ENCODE measurements around the gene GPD1.

GPD1 gene

DNA sequence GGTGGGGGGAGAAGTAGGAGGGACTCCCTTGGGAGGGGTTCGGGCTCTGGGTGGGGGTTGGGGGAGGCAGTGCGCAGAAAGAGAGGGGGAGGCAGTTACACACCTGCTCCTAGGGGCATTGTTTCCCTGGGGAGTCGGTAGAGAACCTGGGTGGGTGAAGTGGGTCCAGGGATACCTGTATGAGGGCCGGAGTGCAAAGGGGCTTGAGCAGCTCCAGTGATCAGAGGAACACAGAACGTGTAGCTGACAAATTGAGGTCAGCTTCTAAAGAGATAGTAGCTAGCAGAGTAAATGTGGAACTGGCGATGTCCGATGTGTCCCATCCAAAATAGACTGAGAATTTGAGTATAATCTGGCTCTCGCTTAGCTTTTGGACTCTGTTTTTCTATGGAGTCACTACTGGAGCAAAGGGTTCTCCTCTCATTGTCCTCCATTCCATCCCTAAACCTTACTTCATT is 18.2 kb upstream of the GPD1 start:
- TF ChIP-seq CREB1 (IDR thresholded peaks at IDR 0.05; ENCODE audit: low read depth) (no peak), EP300 (IDR thresholded peaks at IDR 0.05; ENCODE audit: borderline replicate concordance) (no peak), FOXM1 (IDR thresholded peaks at IDR 0.05; ENCODE audit: borderline replicate concordance, low read depth) (no peak), CEBPB (IDR thresholded peaks at IDR 0.05) (no peak), NFIC (IDR thresholded peaks at IDR 0.05) (no peak), ZBTB7A (IDR thresholded peaks at IDR 0.05; ENCODE audit: low read depth) (no peak), TAF1 (IDR thresholded peaks at IDR 0.05; ENCODE audit: low read depth) (no peak), TEAD4 (IDR thresholded peaks at IDR 0.05) (no peak), TCF12 (IDR thresholded peaks at IDR 0.05; ENCODE audit: low read depth) (no peak), YY1 (IDR thresholded peaks at IDR 0.05; ENCODE audit: low read depth) (no peak), EGR1 (IDR thresholded peaks at IDR 0.05) (no peak), RAD21 (IDR thresholded peaks at IDR 0.05; ENCODE audit: low read depth) (no peak)
- TF ChIP-seq, protein P1, sequence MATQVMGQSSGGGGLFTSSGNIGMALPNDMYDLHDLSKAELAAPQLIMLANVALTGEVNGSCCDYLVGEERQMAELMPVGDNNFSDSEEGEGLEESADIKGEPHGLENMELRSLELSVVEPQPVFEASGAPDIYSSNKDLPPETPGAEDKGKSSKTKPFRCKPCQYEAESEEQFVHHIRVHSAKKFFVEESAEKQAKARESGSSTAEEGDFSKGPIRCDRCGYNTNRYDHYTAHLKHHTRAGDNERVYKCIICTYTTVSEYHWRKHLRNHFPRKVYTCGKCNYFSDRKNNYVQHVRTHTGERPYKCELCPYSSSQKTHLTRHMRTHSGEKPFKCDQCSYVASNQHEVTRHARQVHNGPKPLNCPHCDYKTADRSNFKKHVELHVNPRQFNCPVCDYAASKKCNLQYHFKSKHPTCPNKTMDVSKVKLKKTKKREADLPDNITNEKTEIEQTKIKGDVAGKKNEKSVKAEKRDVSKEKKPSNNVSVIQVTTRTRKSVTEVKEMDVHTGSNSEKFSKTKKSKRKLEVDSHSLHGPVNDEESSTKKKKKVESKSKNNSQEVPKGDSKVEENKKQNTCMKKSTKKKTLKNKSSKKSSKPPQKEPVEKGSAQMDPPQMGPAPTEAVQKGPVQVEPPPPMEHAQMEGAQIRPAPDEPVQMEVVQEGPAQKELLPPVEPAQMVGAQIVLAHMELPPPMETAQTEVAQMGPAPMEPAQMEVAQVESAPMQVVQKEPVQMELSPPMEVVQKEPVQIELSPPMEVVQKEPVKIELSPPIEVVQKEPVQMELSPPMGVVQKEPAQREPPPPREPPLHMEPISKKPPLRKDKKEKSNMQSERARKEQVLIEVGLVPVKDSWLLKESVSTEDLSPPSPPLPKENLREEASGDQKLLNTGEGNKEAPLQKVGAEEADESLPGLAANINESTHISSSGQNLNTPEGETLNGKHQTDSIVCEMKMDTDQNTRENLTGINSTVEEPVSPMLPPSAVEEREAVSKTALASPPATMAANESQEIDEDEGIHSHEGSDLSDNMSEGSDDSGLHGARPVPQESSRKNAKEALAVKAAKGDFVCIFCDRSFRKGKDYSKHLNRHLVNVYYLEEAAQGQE (IDR thresholded peaks at IDR 0.05; ENCODE audit: low read depth): no peak
- TF ChIP-seq, protein P2, sequence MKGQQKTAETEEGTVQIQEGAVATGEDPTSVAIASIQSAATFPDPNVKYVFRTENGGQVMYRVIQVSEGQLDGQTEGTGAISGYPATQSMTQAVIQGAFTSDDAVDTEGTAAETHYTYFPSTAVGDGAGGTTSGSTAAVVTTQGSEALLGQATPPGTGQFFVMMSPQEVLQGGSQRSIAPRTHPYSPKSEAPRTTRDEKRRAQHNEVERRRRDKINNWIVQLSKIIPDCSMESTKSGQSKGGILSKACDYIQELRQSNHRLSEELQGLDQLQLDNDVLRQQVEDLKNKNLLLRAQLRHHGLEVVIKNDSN (IDR thresholded peaks at IDR 0.05): no peak
- TF ChIP-seq, protein P3, sequence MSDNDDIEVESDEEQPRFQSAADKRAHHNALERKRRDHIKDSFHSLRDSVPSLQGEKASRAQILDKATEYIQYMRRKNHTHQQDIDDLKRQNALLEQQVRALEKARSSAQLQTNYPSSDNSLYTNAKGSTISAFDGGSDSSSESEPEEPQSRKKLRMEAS (IDR thresholded peaks at IDR 0.05): no peak

DNA sequence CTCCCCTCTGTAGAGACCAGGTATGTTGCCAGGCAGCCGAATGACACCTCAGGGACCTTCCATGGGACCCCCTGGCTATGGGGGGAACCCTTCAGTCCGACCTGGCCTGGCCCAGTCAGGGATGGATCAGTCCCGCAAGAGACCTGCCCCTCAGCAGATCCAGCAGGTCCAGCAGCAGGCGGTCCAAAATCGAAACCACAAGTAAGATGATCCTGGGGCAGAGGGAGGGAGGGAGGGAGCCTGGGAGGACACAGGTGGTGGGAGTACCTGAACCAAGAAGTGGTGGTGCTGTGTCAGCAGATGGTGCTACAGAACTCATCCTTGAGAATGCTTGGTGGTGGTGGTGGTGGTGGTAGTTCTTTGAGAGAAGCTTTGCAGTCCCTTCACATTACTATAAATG is 17.7 kb upstream of the GPD1 start:
- no peak for TF ChIP-seq EP300 (IDR thresholded peaks at IDR 0.05; ENCODE audit: borderline replicate concordance)
- TF ChIP-seq CREB1 (IDR thresholded peaks at IDR 0.05; ENCODE audit: low read depth): no peak
- TF ChIP-seq TCF12 (IDR thresholded peaks at IDR 0.05; ENCODE audit: low read depth): no peak
- TF ChIP-seq, protein P2 (IDR thresholded peaks at IDR 0.05): no peak
- no peak for TF ChIP-seq TAF1 (IDR thresholded peaks at IDR 0.05; ENCODE audit: low read depth)
- no peak for TF ChIP-seq CEBPB (IDR thresholded peaks at IDR 0.05)
- TF ChIP-seq FOXM1 (IDR thresholded peaks at IDR 0.05; ENCODE audit: borderline replicate concordance, low read depth): no peak
- TF ChIP-seq YY1 (IDR thresholded peaks at IDR 0.05; ENCODE audit: low read depth): no peak
- no peak for TF ChIP-seq EGR1 (IDR thresholded peaks at IDR 0.05)
- TF ChIP-seq, protein P1 (IDR thresholded peaks at IDR 0.05; ENCODE audit: low read depth): no peak

DNA sequence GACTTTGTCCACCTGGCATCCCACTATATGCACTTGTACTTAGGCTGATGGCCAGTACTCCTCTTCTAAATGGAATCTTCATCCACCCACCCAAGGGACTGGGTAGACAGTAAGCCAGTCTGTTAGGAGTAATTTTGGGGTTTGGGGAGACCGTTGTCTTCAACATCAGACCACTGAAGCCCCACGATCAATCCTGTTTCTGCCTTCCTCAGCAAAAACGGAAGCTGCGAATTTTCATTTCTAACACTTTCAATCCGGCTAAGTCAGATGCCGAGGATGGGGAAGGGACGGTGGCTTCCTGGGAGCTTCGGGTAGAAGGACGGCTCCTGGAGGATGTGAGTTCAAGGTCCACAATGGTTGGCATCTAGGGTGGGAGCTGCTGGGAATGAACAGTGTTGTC is 16.7 kb upstream of the GPD1 start:
- TF ChIP-seq TCF12 (IDR thresholded peaks at IDR 0.05; ENCODE audit: low read depth) (no peak), ZBTB7A (IDR thresholded peaks at IDR 0.05; ENCODE audit: low read depth) (no peak)
- TF ChIP-seq, protein P2 (IDR thresholded peaks at IDR 0.05): no peak
- TF ChIP-seq, protein P1 (IDR thresholded peaks at IDR 0.05; ENCODE audit: low read depth): no peak

DNA sequence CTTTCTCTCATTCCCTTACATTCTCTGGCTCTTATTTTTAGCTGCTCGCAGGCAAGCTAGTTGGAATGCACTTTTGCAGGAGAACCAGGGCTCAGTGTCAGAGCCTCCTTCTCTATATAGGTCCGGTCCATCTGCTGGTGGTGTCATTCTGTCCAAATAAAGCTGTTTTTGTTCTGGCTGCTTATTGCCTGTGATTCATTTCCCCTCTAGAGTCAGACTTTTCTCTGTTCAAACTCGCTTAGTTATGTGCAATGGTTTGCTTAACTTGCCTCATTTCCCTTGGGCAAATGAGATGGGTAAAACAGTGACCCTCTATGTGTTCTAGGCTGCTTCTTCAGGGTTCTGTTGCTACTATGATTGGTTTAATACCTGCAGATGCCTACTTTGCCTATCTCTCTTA is 15.8 kb upstream of the GPD1 start:
- TF ChIP-seq TEAD4 (IDR thresholded peaks at IDR 0.05) (no peak), NFIC (IDR thresholded peaks at IDR 0.05) (no peak), RAD21 (IDR thresholded peaks at IDR 0.05; ENCODE audit: low read depth) (no peak), ZBTB7A (IDR thresholded peaks at IDR 0.05; ENCODE audit: low read depth) (no peak), TCF12 (IDR thresholded peaks at IDR 0.05; ENCODE audit: low read depth) (no peak), EGR1 (IDR thresholded peaks at IDR 0.05) (no peak), EP300 (IDR thresholded peaks at IDR 0.05; ENCODE audit: borderline replicate concordance) (no peak), TAF1 (IDR thresholded peaks at IDR 0.05; ENCODE audit: low read depth) (no peak), CREB1 (IDR thresholded peaks at IDR 0.05; ENCODE audit: low read depth) (no peak), CEBPB (IDR thresholded peaks at IDR 0.05) (no peak), FOXM1 (IDR thresholded peaks at IDR 0.05; ENCODE audit: borderline replicate concordance, low read depth) (no peak), YY1 (IDR thresholded peaks at IDR 0.05; ENCODE audit: low read depth) (no peak)
- TF ChIP-seq, protein P2 (IDR thresholded peaks at IDR 0.05): no peak
- TF ChIP-seq, protein P1 (IDR thresholded peaks at IDR 0.05; ENCODE audit: low read depth): no peak
- TF ChIP-seq, protein P3 (IDR thresholded peaks at IDR 0.05): no peak
